Transverse colon (tissue), 4 donors: ENCODE results near the gene SPTB. TPM values are rescaled to one million over a fixed set of nuclear protein-coding genes. Genes with fewer than 3 reads are reported as not detected.

Source experiments
- DNase-seq: peaks from one replicate; pipeline ENCODE4 v3.0.0-alpha.2; 2019
- H3K27ac ChIP-seq, 4 donors: fragments of 200-600 bp; sonication (generic); 2 replicates each; pipeline ENCODE4 v1.5.1; 2016 to 2018; ENCODE audit warnings: inconsistent platforms in 4 of 4
- H3K27me3 ChIP-seq: fragments of 200-600 bp; sonication (generic); 2 replicates; pipeline ENCODE4 v1.5.1; 2017; ENCODE audit warnings: inconsistent platforms
- H3K36me3 ChIP-seq, 4 donors: fragments of 200-600 bp; sonication (generic); 2 replicates each; pipeline ENCODE4 v1.5.1; 2017 to 2019; ENCODE audit warnings: inconsistent platforms in 4 of 4
- H3K4me1 ChIP-seq, 4 donors: fragments of 200-600 bp; sonication (generic); 2 replicates each; pipeline ENCODE4 v1.5.1; 2017 to 2020; ENCODE audit warnings: inconsistent platforms in 4 of 4
- H3K4me3 ChIP-seq, 4 donors: fragments of 200-600 bp; sonication (generic); 1 replicate in 1 of 4; 2 replicates in 3 of 4; pipeline versions ENCODE4 v1.5.1 to v1.6.1; 2017 to 2019; ENCODE audit warnings: inconsistent platforms in 4 of 4
- H3K9me3 ChIP-seq, 2 donors: fragments of 200-600 bp; sonication (generic); 2 replicates each; pipeline ENCODE4 v1.5.1; 2017 to 2019; ENCODE audit warnings: inconsistent platforms in 2 of 2
- EP300 ChIP-seq: sonication (generic); formaldehyde crosslinking; IDR thresholded peaks from one replicate; pipeline ENCODE4 v1.6.1; 2017; ENCODE audit warnings: antibody characterized with exemption, low read depth
- POLR2A ChIP-seq: fragments of 450-650 bp; IDR thresholded peaks from one replicate; pipeline ENCODE4 v1.6.1; 2016; ENCODE audit warnings: antibody characterized with exemption, mild to moderate bottlenecking, moderate library complexity
- POLR2AphosphoS5 ChIP-seq, 3 donors: sonication (generic); formaldehyde crosslinking; IDR thresholded peaks; one replicate each; pipeline ENCODE4 v1.6.1; 2016; ENCODE audit warnings: antibody characterized with exemption in 3 of 3
- WGBS, 2 donors: methylation state at CpG; one replicate each; pipeline ENCODE4 v1.1.5; 2018; ENCODE audit warnings: low coverage in 1 of 2; 5-methylcytosine and 5-hydroxymethylcytosine counted together
- in situ Hi-C, 4 donors: fragments of 200-750 bp; cut with MboI; loops; one replicate each; pipeline versions ENCODE4 v1.15.0 to v1.15.1; 2017; ENCODE audit warnings: low sequenced_read_pairs in 3 of 4, low pct_ligation_motif_present in 1 of 4, low pct_unique_long_range_greater_than_20kb in 1 of 4
- intact Hi-C: fragments of 100-400 bp; cut with DNase I; formaldehyde crosslinking; loops from one replicate; pipeline ENCODE4 v1.15.1; 2023; ENCODE audit warnings: low total_unique reads
- total RNA-seq, 4 donors: library from RNA; depleted of rRNA; stranded (reverse); fragments of >200 nt; gene quantifications; one replicate each; pipeline ENCODE4 v1.1.0, GENCODE V29; 2016
- TF ChIP-seq, protein P1 (sequence below), 5 experiments: fragments of 200-600 bp in 3 of 5; fragments of 450-650 bp in 2 of 5; sonication (generic) in 3 of 5; IDR thresholded peaks; 1 replicate in 2 of 5; 2 replicates in 3 of 5; pipeline ENCODE4 v1.5.1; 2016 to 2017; ENCODE audit warnings: antibody characterized with exemption in 5 of 5, inconsistent platforms in 3 of 5, mild to moderate bottlenecking in 2 of 5, moderate library complexity in 1 of 5

The SPTB gene
- total RNA-seq, 4 donors from 2014 or later, result 0.20 to 0.96 (median 0.58) TPM

DNA sequence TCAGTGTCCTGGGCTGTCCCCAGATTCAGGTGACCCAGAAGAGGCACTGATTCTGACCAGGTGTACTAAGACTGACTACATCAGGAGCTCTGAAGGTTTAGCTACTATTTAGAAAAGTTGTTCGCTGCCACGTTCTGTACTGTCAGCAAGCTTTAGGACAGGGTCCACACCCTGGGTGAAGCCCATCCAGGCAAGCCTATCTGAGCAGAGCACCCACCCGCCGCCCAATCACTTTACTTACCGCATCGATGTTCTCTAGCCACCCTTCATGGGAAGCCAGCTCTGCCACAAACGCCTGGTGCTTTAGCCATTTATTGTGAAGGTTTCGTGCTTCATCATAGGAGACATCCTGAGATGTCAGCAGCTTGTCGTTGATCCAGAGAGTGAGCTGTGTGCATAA lies 95.7 kb downstream of the SPTB start:
- in situ Hi-C loops, result no loop called here
- no peaks in the 10 kb centered on the region for H3K36me3 ChIP-seq
- no peaks in the 10 kb centered on the region for H3K9me3 ChIP-seq
- no peak for DNase-seq
- H3K4me3 ChIP-seq, result no peak overlapping the region
- intact Hi-C loops, result no loop called here
- no peaks in the 10 kb centered on the region for H3K27me3 ChIP-seq
- 97% methylated on average over 9 of the region's 9 CpGs; no CpG with 5 or more reads in 1 of the 2 donors for WGBS, 2 donors
- TF ChIP-seq POLR2AphosphoS5 (IDR thresholded peaks at IDR 0.05), result no peak
- TF ChIP-seq, protein P1, sequence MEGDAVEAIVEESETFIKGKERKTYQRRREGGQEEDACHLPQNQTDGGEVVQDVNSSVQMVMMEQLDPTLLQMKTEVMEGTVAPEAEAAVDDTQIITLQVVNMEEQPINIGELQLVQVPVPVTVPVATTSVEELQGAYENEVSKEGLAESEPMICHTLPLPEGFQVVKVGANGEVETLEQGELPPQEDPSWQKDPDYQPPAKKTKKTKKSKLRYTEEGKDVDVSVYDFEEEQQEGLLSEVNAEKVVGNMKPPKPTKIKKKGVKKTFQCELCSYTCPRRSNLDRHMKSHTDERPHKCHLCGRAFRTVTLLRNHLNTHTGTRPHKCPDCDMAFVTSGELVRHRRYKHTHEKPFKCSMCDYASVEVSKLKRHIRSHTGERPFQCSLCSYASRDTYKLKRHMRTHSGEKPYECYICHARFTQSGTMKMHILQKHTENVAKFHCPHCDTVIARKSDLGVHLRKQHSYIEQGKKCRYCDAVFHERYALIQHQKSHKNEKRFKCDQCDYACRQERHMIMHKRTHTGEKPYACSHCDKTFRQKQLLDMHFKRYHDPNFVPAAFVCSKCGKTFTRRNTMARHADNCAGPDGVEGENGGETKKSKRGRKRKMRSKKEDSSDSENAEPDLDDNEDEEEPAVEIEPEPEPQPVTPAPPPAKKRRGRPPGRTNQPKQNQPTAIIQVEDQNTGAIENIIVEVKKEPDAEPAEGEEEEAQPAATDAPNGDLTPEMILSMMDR (IDR thresholded peaks at IDR 0.05), result no peak
- TF ChIP-seq EP300, result no peak
- TF ChIP-seq POLR2A, result no peak
- no peak overlapping the region for H3K27ac ChIP-seq
- H3K4me1 ChIP-seq, result no peaks in the 10 kb centered on the region

DNA sequence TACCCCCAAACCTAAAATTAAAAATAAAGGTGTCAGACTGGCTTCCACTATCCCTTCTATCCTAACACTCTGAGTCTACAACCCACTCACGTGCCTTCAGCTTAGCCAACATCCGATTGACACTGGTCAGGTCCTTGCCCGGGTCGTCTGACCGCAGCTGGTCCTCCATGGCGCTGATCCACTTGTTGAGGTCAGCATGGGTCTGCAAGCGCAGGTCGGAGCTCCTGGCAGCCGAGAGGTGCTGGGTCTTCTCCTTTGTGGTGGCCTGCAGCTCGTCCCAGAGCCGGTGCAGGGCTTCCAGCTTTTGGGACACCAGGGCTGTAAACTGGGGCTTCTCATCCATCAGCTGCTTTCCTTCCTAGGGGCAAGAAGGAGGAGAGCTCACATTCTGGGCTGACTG lies 97.5 kb downstream of the SPTB start:
- in situ Hi-C loops, result no loop called here
- DNase-seq, result no peak
- WGBS, 2 donors, result 86% methylated on average over 11 of the region's 11 CpGs; no CpG with 5 or more reads in 1 of the 2 donors
- no peaks in the 10 kb centered on the region for H3K4me1 ChIP-seq
- TF ChIP-seq POLR2AphosphoS5 (IDR thresholded peaks at IDR 0.05) (no peak), POLR2A (no peak), EP300 (no peak)
- TF ChIP-seq, protein P1 (IDR thresholded peaks at IDR 0.05), result no peak
- H3K4me3 ChIP-seq, result no peak overlapping the region
- intact Hi-C loops, result no loop called here
- H3K27ac ChIP-seq, result no peak overlapping the region
- no peaks in the 10 kb centered on the region for H3K27me3 ChIP-seq
- H3K36me3 ChIP-seq, result no peaks in the 10 kb centered on the region
- no peaks in the 10 kb centered on the region for H3K9me3 ChIP-seq

DNA sequence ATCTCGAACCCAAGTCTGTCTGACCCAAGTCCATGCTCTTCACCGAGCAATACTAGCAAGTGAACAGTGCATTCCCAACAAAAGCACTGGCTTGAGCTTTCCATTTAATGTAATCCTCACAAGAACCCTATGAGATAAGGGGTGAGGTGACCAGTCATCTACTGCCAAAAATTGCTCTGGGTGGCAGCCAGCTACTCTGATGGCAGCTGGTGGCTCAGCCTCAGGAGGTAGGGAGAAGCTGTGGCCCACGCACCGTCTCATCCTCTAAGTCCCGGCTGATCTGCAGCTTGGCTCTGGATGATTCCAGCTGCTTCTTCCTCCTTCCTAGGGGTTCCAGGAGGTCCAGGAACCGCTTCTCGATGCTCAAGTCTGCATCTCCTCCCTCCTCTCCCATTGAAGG lies 100.2 kb downstream of the SPTB start:
- Histone ChIP-seq H3K4me1 (no peaks in the 10 kb centered on the region), H3K9me3 (no peaks in the 10 kb centered on the region), H3K36me3 (no peaks in the 10 kb centered on the region), H3K27ac (no peak overlapping the region), H3K27me3 (no peaks in the 10 kb centered on the region), H3K4me3 (no peak overlapping the region)
- 83 to 100% methylated on average over 4 to 7 of the region's 7 CpGs for WGBS, 2 donors
- intact Hi-C loops, result no loop called here
- TF ChIP-seq POLR2A, result no peak
- no peak for TF ChIP-seq POLR2AphosphoS5 (IDR thresholded peaks at IDR 0.05)
- no peak for TF ChIP-seq EP300
- TF ChIP-seq, protein P1 (IDR thresholded peaks at IDR 0.05), result no peak
- no peak for DNase-seq
- in situ Hi-C loops, result no loop called here

DNA sequence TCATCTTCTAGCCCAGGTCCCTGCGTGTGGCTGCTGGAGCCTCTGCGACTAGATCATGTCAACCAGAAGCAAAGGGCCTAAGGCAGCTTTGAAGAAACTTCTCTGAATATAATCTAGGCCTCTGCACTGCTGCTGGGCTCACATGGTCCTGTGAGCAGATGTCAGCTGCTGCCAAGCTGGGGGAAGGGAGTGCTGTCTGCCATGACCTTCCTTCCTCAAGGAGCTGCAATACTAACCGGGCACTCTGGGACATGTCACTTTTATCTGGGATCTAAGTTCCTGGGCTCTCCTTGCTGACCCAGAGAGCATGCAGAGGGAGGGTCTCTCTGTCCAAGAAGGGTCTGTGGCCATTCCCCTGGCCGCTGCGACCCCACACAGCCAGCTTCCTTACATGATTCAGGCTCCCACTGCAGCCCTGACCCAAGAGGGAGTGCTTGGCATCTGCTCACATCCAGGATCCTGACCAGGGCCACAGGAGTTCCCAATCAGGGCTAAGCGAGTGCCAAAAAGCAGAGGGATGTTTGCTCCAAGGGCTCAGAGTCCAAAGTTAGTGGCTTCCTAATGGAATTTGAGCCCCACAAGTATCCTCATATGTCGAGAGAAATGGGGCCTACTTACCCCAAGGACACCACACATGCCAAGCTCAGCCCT lies 101.5 kb downstream of the SPTB start:
- TF ChIP-seq POLR2A (no peak), POLR2AphosphoS5 (IDR thresholded peaks at IDR 0.05) (no peak), EP300 (no peak)
- TF ChIP-seq, protein P1 (IDR thresholded peaks at IDR 0.05), result no peak
- H3K36me3 ChIP-seq, result no peaks in the 10 kb centered on the region
- no peaks in the 10 kb centered on the region for H3K4me1 ChIP-seq
- DNase-seq, result no peak
- in situ Hi-C loops, result no loop called here
- H3K27me3 ChIP-seq, result no peaks in the 10 kb centered on the region
- intact Hi-C loops, result no loop called here
- WGBS, 2 donors, result 83% methylated on average over 7 of the region's 7 CpGs; no CpG with 5 or more reads in 1 of the 2 donors
- no peak overlapping the region for H3K27ac ChIP-seq
- H3K9me3 ChIP-seq, result no peaks in the 10 kb centered on the region
- no peak overlapping the region for H3K4me3 ChIP-seq
